ENCODE data around the gene SHISA7.
A peak's percentile ranks its signal among the peaks of the same experiment; 100 is the strongest.

Gene SHISA7

GRCh38 chr19:55461974-55462626, 19.0 kb upstream of the SHISA7 start:
- in situ Hi-C loops (cut with MboI; ENCODE audit: low sequenced_read_pairs, unreplicated experiment) = no loop called here
- TF ChIP-seq CTCF (IDR thresholded peaks at IDR 0.05; ENCODE audit: borderline replicate concordance, control extremely low read depth, extremely low read depth, insufficient read depth, missing control alignments) = no peak
- no peak for DNase-seq (ENCODE audit: low spot score)

- peak; percentile 100 for DNase-seq (ENCODE audit: low spot score)
- in situ Hi-C loops (cut with MboI; ENCODE audit: low sequenced_read_pairs, unreplicated experiment) = no loop called here
- TF ChIP-seq CTCF (IDR thresholded peaks at IDR 0.05; ENCODE audit: borderline replicate concordance, control extremely low read depth, extremely low read depth, insufficient read depth, missing control alignments) = no peak
These were observed 18.3 kb upstream of the SHISA7 start, which contains the start of gene ISOC2 for GRCh38 chr19:55461259-55461973. Gene ISOC2 (minus strand): TSS chr19:55461642. CDS start chr19:55456486, 5,156 bp downstream.

- peak; percentile 81 for DNase-seq (ENCODE audit: low spot score)
- TF ChIP-seq CTCF (IDR thresholded peaks at IDR 0.05; ENCODE audit: borderline replicate concordance, control extremely low read depth, extremely low read depth, insufficient read depth, missing control alignments) = no peak
- in situ Hi-C loops (cut with MboI; ENCODE audit: low sequenced_read_pairs, unreplicated experiment) = no loop called here
These were observed 17.7 kb upstream of the SHISA7 start for GRCh38 chr19:55460670-55461258.

- no peak for TF ChIP-seq CTCF (IDR thresholded peaks at IDR 0.05; ENCODE audit: borderline replicate concordance, control extremely low read depth, extremely low read depth, insufficient read depth, missing control alignments)
- in situ Hi-C loops (cut with MboI; ENCODE audit: low sequenced_read_pairs, unreplicated experiment) = no loop called here
- no peak for DNase-seq (ENCODE audit: low spot score)
These were observed 17.0 kb upstream of the SHISA7 start for GRCh38 chr19:55459950-55460657.

GRCh38 chr19:55459551-55459949, 16.4 kb upstream of the SHISA7 start:
- DNase-seq (ENCODE audit: low spot score) = no peak
- in situ Hi-C loops (cut with MboI; ENCODE audit: low sequenced_read_pairs, unreplicated experiment) = no loop called here
- no peak for TF ChIP-seq CTCF (IDR thresholded peaks at IDR 0.05; ENCODE audit: borderline replicate concordance, control extremely low read depth, extremely low read depth, insufficient read depth, missing control alignments)

GRCh38 chr19:55457683-55458457, 14.8 kb upstream of the SHISA7 start:
- no peak for DNase-seq (ENCODE audit: low spot score)
- TF ChIP-seq CTCF (IDR thresholded peaks at IDR 0.05; ENCODE audit: borderline replicate concordance, control extremely low read depth, extremely low read depth, insufficient read depth, missing control alignments) = no peak
- in situ Hi-C loops (cut with MboI; ENCODE audit: low sequenced_read_pairs, unreplicated experiment) = no loop called here

Measured in GM13976 (cell line).